ENCODE data around the gene NTM. TPM values are rescaled to one million over a fixed set of nuclear protein-coding genes. Genes with fewer than 3 reads are reported as not detected.

The NTM gene
- total RNA-seq, 1 experiment from 2014 or later = 16.4 TPM

GRCh38 chr11:131385763-131386390, 15.5 kb downstream of the NTM start:
- Mint-ChIP-seq H3K36me3 (peaks cover 4% of the 10 kb centered on the region), H3K27me3 (ENCODE audit: low read depth) (no peaks in the 10 kb centered on the region), H3K4me3 (no peak overlapping the region), H3K27ac (no peak overlapping the region), H3K4me1 (peaks cover 10% of the 10 kb centered on the region), H3K9me3 (peaks cover 9% of the 10 kb centered on the region)
- CTCF ChIA-PET = interaction anchor here (1.4 kb wide), 1 partner anchor 321 kb away, joined by 6 read pairs; no protein-coding TSS in a partner anchor
- DNase-seq (ENCODE audit: low spot score) = no peak
- TF ChIP-seq GTF2I (CRISPR knock-in tag; conservative IDR thresholded peaks at IDR 0.05) (no peak), CREB1 (CRISPR knock-in tag; IDR thresholded peaks at IDR 0.05) (no peak), ZNF425 (CRISPR knock-in tag; conservative IDR thresholded peaks at IDR 0.05) (no peak), ARID4B (CRISPR knock-in tag; IDR thresholded peaks at IDR 0.05; ENCODE audit: borderline replicate concordance) (no peak), FOXP4 (CRISPR knock-in tag; IDR thresholded peaks at IDR 0.05) (no peak), GABPB1 (CRISPR knock-in tag; IDR thresholded peaks at IDR 0.05) (no peak), AFF4 (CRISPR knock-in tag; IDR thresholded peaks at IDR 0.05; ENCODE audit: borderline replicate concordance) (no peak), NFATC4 (CRISPR knock-in tag; IDR thresholded peaks at IDR 0.05) (no peak), ZNF281 (CRISPR knock-in tag; IDR thresholded peaks at IDR 0.05) (no peak), FOXJ3 (CRISPR knock-in tag; IDR thresholded peaks at IDR 0.05; ENCODE audit: borderline replicate concordance) (no peak), ZMAT4 (CRISPR knock-in tag; IDR thresholded peaks at IDR 0.05) (no peak), STAT6 (CRISPR knock-in tag; conservative IDR thresholded peaks at IDR 0.05; ENCODE audit: low read depth) (no peak), KAT7 (CRISPR knock-in tag; IDR thresholded peaks at IDR 0.05; ENCODE audit: borderline replicate concordance) (no peak), ETV6 (CRISPR knock-in tag; IDR thresholded peaks at IDR 0.05) (no peak)
- POLR2A ChIA-PET = no interaction called here
- ATAC-seq = no peak
